ENCODE results near the gene TMTC4. TPM values are rescaled to one million over a fixed set of nuclear protein-coding genes. Genes with fewer than 3 reads are reported as not detected.

TMTC4 gene
- total and polyA plus RNA-seq, 10 of the 15 experiments (the other 5 are each of a cell fraction or from before 2014, with no cell fraction given): 3.3 to 24.6 (median 14.5) TPM

DNA sequence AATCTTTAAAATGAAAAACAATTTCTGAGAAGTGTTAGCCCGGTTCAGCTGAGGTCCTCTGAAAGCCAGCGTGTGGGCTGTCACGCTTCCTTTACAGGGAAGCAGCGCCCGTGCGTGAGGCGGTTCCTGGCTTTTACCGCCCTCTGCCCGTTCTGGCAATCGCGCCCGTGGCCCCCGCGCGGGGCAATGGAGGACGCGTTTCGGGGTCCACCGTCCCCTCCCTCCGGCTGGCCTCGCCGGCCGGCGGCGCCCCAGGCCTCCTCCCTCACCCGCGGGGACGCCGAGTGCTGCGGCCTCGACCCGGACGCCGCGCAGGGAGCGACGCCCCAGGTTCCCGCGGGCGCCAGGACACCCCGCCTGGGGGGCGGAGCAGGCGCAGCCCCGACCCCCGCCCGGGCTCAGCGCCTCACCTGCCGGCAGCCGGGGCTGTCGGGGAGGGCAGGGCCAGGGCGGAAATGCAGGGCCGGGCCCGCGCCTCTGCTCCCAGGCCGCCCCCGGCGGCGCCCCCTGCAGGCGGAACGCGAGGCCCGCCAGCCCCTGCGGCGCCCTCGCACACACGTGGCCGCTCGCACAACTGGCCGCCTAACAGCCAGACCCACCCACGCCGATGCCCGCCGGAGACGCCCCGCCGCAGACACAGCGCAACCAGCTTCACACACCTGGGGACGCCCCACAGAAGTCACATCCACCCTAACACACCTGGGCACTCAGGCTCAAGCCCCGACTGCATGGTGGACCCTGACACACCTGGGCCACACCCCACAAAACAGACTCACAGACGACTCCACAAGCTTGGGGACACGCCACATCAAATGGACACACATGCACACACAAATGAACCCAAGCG lies 86.0 kb downstream of the TMTC4 start, which contains the start of gene GGACT (continued):
- TF ChIP-seq, protein P1, sequence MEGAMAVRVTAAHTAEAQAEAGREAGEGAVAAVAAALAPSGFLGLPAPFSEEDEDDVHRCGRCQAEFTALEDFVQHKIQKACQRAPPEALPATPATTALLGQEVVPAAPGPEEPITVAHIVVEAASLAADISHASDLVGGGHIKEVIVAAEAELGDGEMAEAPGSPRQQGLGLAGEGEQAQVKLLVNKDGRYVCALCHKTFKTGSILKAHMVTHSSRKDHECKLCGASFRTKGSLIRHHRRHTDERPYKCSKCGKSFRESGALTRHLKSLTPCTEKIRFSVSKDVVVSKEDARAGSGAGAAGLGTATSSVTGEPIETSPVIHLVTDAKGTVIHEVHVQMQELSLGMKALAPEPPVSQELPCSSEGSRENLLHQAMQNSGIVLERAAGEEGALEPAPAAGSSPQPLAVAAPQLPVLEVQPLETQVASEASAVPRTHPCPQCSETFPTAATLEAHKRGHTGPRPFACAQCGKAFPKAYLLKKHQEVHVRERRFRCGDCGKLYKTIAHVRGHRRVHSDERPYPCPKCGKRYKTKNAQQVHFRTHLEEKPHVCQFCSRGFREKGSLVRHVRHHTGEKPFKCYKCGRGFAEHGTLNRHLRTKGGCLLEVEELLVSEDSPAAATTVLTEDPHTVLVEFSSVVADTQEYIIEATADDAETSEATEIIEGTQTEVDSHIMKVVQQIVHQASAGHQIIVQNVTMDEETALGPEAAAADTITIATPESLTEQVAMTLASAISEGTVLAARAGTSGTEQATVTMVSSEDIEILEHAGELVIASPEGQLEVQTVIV (IDR thresholded peaks at IDR 0.05; ENCODE audit: borderline replicate concordance, partially characterized antibody): no peak
- TF ChIP-seq, protein P2, sequence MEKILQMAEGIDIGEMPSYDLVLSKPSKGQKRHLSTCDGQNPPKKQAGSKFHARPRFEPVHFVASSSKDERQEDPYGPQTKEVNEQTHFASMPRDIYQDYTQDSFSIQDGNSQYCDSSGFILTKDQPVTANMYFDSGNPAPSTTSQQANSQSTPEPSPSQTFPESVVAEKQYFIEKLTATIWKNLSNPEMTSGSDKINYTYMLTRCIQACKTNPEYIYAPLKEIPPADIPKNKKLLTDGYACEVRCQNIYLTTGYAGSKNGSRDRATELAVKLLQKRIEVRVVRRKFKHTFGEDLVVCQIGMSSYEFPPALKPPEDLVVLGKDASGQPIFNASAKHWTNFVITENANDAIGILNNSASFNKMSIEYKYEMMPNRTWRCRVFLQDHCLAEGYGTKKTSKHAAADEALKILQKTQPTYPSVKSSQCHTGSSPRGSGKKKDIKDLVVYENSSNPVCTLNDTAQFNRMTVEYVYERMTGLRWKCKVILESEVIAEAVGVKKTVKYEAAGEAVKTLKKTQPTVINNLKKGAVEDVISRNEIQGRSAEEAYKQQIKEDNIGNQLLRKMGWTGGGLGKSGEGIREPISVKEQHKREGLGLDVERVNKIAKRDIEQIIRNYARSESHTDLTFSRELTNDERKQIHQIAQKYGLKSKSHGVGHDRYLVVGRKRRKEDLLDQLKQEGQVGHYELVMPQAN (conservative IDR thresholded peaks at IDR 0.05): peak; percentile 45; the same call in 1 of the 2 replicates
- TF ChIP-seq, protein P3, sequence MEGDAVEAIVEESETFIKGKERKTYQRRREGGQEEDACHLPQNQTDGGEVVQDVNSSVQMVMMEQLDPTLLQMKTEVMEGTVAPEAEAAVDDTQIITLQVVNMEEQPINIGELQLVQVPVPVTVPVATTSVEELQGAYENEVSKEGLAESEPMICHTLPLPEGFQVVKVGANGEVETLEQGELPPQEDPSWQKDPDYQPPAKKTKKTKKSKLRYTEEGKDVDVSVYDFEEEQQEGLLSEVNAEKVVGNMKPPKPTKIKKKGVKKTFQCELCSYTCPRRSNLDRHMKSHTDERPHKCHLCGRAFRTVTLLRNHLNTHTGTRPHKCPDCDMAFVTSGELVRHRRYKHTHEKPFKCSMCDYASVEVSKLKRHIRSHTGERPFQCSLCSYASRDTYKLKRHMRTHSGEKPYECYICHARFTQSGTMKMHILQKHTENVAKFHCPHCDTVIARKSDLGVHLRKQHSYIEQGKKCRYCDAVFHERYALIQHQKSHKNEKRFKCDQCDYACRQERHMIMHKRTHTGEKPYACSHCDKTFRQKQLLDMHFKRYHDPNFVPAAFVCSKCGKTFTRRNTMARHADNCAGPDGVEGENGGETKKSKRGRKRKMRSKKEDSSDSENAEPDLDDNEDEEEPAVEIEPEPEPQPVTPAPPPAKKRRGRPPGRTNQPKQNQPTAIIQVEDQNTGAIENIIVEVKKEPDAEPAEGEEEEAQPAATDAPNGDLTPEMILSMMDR (IDR thresholded peaks at IDR 0.05 in 2 of 3, conservative IDR thresholded peaks at IDR 0.05 in 1 of 3; ENCODE audit: control insufficient read depth in 2 of 3, extremely low read depth in 1 of 3, insufficient read depth in 1 of 3, low read depth in 3 of 3, low read length in 3 of 3): peak; percentile 69 to 76 (median 71); a peak in 5 of 6 replicates
- TF ChIP-seq EGR1 (IDR thresholded peaks at IDR 0.05; ENCODE audit: borderline replicate concordance in 1 of 2, low read depth in 2 of 2, low read length in 2 of 2): peak in 1 of 2 experiments; percentile 85; a peak in 2 of 3 replicates
- peak; percentile 74; the same call in 1 of the 2 replicates for TF ChIP-seq BACH1 (IDR thresholded peaks at IDR 0.05; ENCODE audit: borderline replicate concordance)
- TF ChIP-seq RAD21 (IDR thresholded peaks at IDR 0.05; ENCODE audit: insufficient read depth, low read depth, low read length): 0 out of 2 replicates have a peak, but pooled peaks have one; percentile 13
- no peak for TF ChIP-seq PML (IDR thresholded peaks at IDR 0.05; ENCODE audit: low read length)
- TF ChIP-seq SMC3 (IDR thresholded peaks at IDR 0.05; ENCODE audit: borderline replicate concordance, low read length): peak; percentile 14; the same call in 1 of the 2 replicates
- TF ChIP-seq, protein P4, sequence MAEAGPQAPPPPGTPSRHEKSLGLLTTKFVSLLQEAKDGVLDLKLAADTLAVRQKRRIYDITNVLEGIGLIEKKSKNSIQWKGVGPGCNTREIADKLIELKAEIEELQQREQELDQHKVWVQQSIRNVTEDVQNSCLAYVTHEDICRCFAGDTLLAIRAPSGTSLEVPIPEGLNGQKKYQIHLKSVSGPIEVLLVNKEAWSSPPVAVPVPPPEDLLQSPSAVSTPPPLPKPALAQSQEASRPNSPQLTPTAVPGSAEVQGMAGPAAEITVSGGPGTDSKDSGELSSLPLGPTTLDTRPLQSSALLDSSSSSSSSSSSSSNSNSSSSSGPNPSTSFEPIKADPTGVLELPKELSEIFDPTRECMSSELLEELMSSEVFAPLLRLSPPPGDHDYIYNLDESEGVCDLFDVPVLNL (IDR thresholded peaks at IDR 0.05; ENCODE audit: low read depth, low read length): no peak
- TF ChIP-seq, protein P5, sequence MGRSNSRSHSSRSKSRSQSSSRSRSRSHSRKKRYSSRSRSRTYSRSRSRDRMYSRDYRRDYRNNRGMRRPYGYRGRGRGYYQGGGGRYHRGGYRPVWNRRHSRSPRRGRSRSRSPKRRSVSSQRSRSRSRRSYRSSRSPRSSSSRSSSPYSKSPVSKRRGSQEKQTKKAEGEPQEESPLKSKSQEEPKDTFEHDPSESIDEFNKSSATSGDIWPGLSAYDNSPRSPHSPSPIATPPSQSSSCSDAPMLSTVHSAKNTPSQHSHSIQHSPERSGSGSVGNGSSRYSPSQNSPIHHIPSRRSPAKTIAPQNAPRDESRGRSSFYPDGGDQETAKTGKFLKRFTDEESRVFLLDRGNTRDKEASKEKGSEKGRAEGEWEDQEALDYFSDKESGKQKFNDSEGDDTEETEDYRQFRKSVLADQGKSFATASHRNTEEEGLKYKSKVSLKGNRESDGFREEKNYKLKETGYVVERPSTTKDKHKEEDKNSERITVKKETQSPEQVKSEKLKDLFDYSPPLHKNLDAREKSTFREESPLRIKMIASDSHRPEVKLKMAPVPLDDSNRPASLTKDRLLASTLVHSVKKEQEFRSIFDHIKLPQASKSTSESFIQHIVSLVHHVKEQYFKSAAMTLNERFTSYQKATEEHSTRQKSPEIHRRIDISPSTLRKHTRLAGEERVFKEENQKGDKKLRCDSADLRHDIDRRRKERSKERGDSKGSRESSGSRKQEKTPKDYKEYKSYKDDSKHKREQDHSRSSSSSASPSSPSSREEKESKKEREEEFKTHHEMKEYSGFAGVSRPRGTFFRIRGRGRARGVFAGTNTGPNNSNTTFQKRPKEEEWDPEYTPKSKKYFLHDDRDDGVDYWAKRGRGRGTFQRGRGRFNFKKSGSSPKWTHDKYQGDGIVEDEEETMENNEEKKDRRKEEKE (IDR thresholded peaks at IDR 0.05): 0 out of 2 replicates have a peak, but pooled peaks have one; percentile 16
- TF ChIP-seq LARP7 (IDR thresholded peaks at IDR 0.05): peak; percentile 92
